ENCODE measurements around the gene ATG16L2. TPM values are rescaled to one million over a fixed set of nuclear protein-coding genes. Genes with fewer than 3 reads are reported as not detected.
"Not testable (repeated sequence)": the region's sequence is repeated elsewhere in the genome, so short reads cannot be mapped to it uniquely, and the experiment has no call there.

The ATG16L2 gene
- total and polyA plus RNA-seq, 8 donors = 41.5 to 87.3 (median 50.3) TPM

DNA sequence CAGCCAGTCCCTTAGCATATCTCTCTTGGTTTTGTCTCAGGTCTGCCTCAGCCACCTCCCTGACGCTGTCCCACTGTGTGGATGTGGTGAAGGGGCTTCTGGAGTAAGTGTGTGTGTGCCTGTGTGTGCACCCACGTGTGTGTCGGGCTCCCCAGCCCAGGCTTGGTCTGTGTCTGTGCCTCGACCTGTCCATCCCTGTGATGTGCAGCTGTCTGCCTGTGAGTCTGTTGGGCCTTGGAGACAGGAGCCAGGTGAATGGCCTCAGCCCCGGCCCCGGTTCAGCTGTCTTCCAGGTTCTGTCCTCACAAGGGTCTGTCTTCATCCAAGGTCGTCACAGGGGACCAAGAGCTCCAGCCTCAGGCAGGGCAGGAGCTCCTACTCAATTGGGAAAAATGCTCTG is 9.8 kb downstream of the ATG16L2 start:
- Histone ChIP-seq H3K4me1 (peaks cover 5 to 38% of the 10 kb centered on the region in 2 donors), H3K36me3 (peaks cover 0 to 91% of the 10 kb centered on the region in 2 donors), H3K4me3 (no peak overlapping the region), H3K27ac (peak overlapping the region in 1 of 2 donors; percentile 8), H3K9me3 (no peaks in the 10 kb centered on the region), H3K27me3 (no peaks in the 10 kb centered on the region)
- no peak for DNase-seq
- intact Hi-C loops (cut with DNase I) = no loop called here
- no peak for TF ChIP-seq CTCF (IDR thresholded peaks at IDR 0.05)
- ATAC-seq = no peak

- H3K36me3 ChIP-seq = peaks cover 0 to 91% of the 10 kb centered on the region in 2 donors
- no peak for TF ChIP-seq CTCF (IDR thresholded peaks at IDR 0.05)
- no peaks in the 10 kb centered on the region for H3K27me3 ChIP-seq
- no peak overlapping the region for H3K4me3 ChIP-seq
- H3K27ac ChIP-seq = no peak overlapping the region
- no peak for DNase-seq
- peaks cover 5 to 40% of the 10 kb centered on the region in 2 donors for H3K4me1 ChIP-seq
- no peak for ATAC-seq
- intact Hi-C loops (cut with DNase I) = no loop called here
- H3K9me3 ChIP-seq = no peaks in the 10 kb centered on the region
Observed at GRCh38 chr11:72824811-72825505, 10.7 kb downstream of the ATG16L2 start.

- DNase-seq = no peak
- intact Hi-C loops (cut with DNase I) = no loop called here
- Histone ChIP-seq H3K4me1 (peaks cover 5 to 39% of the 10 kb centered on the region in 2 donors), H3K36me3 (peaks cover 0 to 91% of the 10 kb centered on the region in 2 donors), H3K27ac (no peak overlapping the region), H3K9me3 (no peaks in the 10 kb centered on the region), H3K27me3 (no peaks in the 10 kb centered on the region), H3K4me3 (no peak overlapping the region)
- ATAC-seq = no peak
- TF ChIP-seq CTCF (IDR thresholded peaks at IDR 0.05) = no peak
Observed at GRCh38 chr11:72825661-72826060, 11.4 kb downstream of the ATG16L2 start.

DNA sequence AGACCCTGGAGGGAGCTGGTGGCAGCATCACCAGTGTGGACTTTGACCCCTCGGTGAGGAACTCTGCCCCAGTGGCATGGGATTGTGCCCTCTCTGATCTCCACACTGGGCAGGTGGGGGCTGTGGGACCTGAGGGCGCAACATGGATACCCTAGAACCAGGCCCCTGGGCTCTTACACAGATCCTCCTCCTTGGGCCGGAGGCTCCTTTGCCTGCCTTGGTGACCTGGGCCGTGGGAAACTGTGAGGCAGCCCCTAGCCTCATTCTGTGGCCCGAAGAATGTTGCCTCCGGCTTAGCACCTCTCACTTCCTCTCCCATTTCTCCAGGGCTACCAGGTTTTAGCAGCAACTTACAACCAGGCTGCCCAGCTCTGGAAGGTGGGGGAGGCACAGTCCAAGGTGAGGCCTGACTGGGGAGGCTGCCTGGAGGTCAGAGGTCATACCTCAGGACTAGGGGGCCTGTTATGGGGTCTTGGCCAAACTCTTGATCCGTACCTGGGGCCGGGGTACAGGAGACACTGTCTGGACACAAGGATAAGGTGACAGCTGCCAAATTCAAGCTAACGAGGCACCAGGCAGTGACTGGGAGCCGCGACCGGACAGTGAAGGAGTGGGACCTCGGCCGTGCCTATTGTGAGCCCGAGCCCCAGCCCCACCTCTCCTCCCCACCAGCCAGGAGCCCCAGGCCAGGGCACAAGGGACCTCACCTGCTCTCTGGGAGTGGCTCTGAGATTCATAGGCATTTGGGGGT is 12.2 kb downstream of the ATG16L2 start:
- ATAC-seq (no peak), DNase-seq (peak in 1 of 4 donors; percentile 76)
- Histone ChIP-seq H3K27ac (peak overlapping the region in 1 of 2 donors; percentile 77), H3K27me3 (no peaks in the 10 kb centered on the region), H3K4me3 (no peak overlapping the region), H3K36me3 (peaks cover 0 to 87% of the 10 kb centered on the region in 2 donors), H3K9me3 (no peaks in the 10 kb centered on the region), H3K4me1 (peaks cover 4 to 35% of the 10 kb centered on the region in 2 donors)
- TF ChIP-seq CTCF (IDR thresholded peaks at IDR 0.05) = no peak
- intact Hi-C loops (cut with DNase I) = no loop called here

DNA sequence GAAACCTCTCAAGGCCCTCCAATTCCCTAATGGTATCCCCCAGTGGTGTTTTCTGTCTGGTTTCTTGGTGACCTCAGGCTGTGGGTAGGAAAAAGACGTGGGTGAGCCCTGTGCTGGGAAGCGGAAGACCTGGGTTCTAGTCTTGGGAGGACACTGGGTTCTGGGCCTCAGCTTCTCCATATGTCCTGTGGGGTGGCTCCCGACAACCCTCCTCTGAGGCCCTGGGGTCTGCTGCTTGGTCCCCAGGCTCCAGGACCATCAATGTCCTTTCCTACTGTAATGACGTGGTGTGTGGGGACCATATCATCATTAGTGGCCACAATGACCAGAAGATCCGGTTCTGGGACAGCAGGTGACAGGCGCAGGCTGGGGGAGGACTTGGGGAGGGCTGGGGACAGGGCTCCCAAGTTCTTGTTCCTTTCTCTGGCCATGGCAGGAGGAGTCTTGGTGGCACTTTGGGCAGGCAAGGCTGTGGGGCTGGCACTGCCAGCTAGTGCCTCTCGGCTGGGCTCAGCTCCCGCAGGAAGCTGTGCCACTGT is 12.8 kb downstream of the ATG16L2 start:
- Histone ChIP-seq H3K36me3 (peaks cover 0 to 87% of the 10 kb centered on the region in 2 donors), H3K27ac (peak overlapping the region in 1 of 2 donors; percentile 77), H3K4me3 (no peak overlapping the region), H3K27me3 (no peaks in the 10 kb centered on the region), H3K9me3 (no peaks in the 10 kb centered on the region), H3K4me1 (peaks cover 0 to 35% of the 10 kb centered on the region in 2 donors)
- intact Hi-C loops (cut with DNase I) = no loop called here
- ATAC-seq (no peak), DNase-seq (no peak)
- TF ChIP-seq CTCF (IDR thresholded peaks at IDR 0.05) = no peak

DNA sequence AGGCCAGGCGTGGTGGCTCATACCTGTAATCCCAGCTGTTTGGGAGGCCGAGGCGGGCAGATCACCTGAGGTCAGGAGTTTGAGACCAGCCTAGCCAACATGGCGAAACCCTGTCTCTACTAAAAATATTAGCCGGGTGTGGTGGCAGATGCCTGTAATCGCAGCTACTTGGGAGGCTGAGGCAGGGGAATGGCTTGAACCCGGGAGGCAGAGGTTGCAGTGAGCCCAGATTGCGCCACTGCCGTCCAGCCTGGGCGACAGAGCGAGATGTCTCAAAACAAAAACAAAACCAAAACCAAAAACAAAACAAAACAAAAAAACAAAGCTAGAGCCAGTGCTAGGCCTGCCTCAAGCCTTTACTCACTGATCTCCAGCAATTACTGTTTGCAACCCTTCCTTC is 13.4 kb downstream of the ATG16L2 start:
- H3K4me1 ChIP-seq = peaks cover 0 to 41% of the 10 kb centered on the region in 2 donors
- H3K4me3 ChIP-seq; H3K9me3 ChIP-seq; intact Hi-C loops (cut with DNase I); H3K27me3 ChIP-seq; DNase-seq; ATAC-seq: not testable (repeated sequence)
- peaks cover 0 to 87% of the 10 kb centered on the region in 2 donors for H3K36me3 ChIP-seq
- peak overlapping the region; percentile 13 to 77 for H3K27ac ChIP-seq

All from left lung (tissue), 10 donors.